Hepatocyte (in vitro differentiated cells): ENCODE measurements around the gene KCNMB1. TPM values are rescaled to one million over a fixed set of nuclear protein-coding genes. Genes with fewer than 3 reads are reported as not detected.

Experiments used
- DNase-seq: peaks from one replicate; pipeline ENCODE4 v3.0.0-alpha.2; 2016; ENCODE audit warnings: low spot score
- H2AFZ ChIP-seq: fragments of 200-600 bp; sonication (generic); 2 replicates; pipeline ENCODE4 v1.6.0; 2016; ENCODE audit warnings: antibody characterized with exemption, mild to moderate bottlenecking
- H3K27ac ChIP-seq: fragments of 200-600 bp; sonication (generic); 2 replicates; pipeline ENCODE4 v1.5.1; 2016; ENCODE audit warnings: mild to moderate bottlenecking
- H3K27me3 ChIP-seq: fragments of 200-600 bp; sonication (generic); 2 replicates; pipeline ENCODE4 v1.6.1; 2016
- H3K36me3 ChIP-seq: fragments of 200-600 bp; sonication (generic); replicated peaks from 2 replicates; pipeline ENCODE4 v1.5.1; 2016; ENCODE audit warnings: low read depth; ENCODE audit not compliant: insufficient read depth
- H3K4me1 ChIP-seq: fragments of 200-600 bp; sonication (generic); 2 replicates; pipeline ENCODE4 v1.5.1; 2016; ENCODE audit warnings: mild to moderate bottlenecking, moderate library complexity; ENCODE audit not compliant: insufficient read depth
- H3K4me2 ChIP-seq: fragments of 200-600 bp; sonication (generic); 2 replicates; pipeline ENCODE4 v1.6.0; 2016
- H3K4me3 ChIP-seq: fragments of 200-600 bp; sonication (generic); 2 replicates; pipeline ENCODE4 v1.5.1; 2016; ENCODE audit warnings: mild to moderate bottlenecking
- H3K79me2 ChIP-seq: fragments of 200-600 bp; sonication (generic); 2 replicates; pipeline ENCODE4 v1.6.0; 2017; ENCODE audit warnings: mild to moderate bottlenecking
- H3K9me2 ChIP-seq: fragments of 200-600 bp; sonication (generic); replicated peaks from 2 replicates; pipeline ENCODE4 v1.6.0; 2017; ENCODE audit warnings: mild to moderate bottlenecking; ENCODE audit not compliant: insufficient read depth
- H3K9me3 ChIP-seq: fragments of 200-600 bp; sonication (generic); 2 replicates; pipeline ENCODE4 v1.5.1; 2016; ENCODE audit warnings: low read depth, mild to moderate bottlenecking
- H4K20me1 ChIP-seq: fragments of 200-600 bp; sonication (generic); 2 replicates; pipeline ENCODE4 v1.6.0; 2016; ENCODE audit warnings: mild to moderate bottlenecking; ENCODE audit not compliant: insufficient read depth, poor library complexity, severe bottlenecking
- EZH2 ChIP-seq: fragments of 200-600 bp; sonication (generic); IDR thresholded peaks from 2 replicates; pipeline ENCODE4 v1.6.1; 2016; ENCODE audit warnings: antibody characterized with exemption, mild to moderate bottlenecking, borderline replicate concordance
- EZH2phosphoT487 ChIP-seq: fragments of 200-600 bp; sonication (generic); IDR thresholded peaks from one replicate; pipeline ENCODE4 v1.6.1; 2018; ENCODE audit warnings: antibody characterized with exemption, mild to moderate bottlenecking, low read depth, moderate library complexity; ENCODE audit not compliant: unreplicated experiment, severe bottlenecking
- WGBS: methylation state at CpG from one replicate; pipeline ENCODE4 v1.1.6; 2016; ENCODE audit warnings: low lambda C conversion rate; ENCODE audit errors: missing lambda C conversion rate; 5-methylcytosine and 5-hydroxymethylcytosine counted together
- polyA plus RNA-seq: library from polyadenylated mRNA; unstranded; fragments of >200 nt; fragmentation: Nextera tagmentation; extraction: Ambion mirVana; gene quantifications from 2 replicates; pipeline ENCODE4 v1.2.1, GENCODE V29; 2016
- total RNA-seq: library from RNA; depleted of rRNA; stranded (reverse); fragments of >200 nt; gene quantifications from 2 replicates; pipeline ENCODE4 v1.2.3, GENCODE V29; 2014
- TF ChIP-seq, protein P1 (sequence below): fragments of 200-600 bp; sonication (generic); IDR thresholded peaks from 2 replicates; pipeline ENCODE4 v1.5.1; 2016; ENCODE audit warnings: antibody characterized with exemption, mild to moderate bottlenecking; ENCODE audit not compliant: poor library complexity

The KCNMB1 gene
- total RNA-seq (0.07 and 0.36 TPM in 2 replicates), polyA plus RNA-seq (0.18 and 0.19 TPM in 2 replicates)

DNA sequence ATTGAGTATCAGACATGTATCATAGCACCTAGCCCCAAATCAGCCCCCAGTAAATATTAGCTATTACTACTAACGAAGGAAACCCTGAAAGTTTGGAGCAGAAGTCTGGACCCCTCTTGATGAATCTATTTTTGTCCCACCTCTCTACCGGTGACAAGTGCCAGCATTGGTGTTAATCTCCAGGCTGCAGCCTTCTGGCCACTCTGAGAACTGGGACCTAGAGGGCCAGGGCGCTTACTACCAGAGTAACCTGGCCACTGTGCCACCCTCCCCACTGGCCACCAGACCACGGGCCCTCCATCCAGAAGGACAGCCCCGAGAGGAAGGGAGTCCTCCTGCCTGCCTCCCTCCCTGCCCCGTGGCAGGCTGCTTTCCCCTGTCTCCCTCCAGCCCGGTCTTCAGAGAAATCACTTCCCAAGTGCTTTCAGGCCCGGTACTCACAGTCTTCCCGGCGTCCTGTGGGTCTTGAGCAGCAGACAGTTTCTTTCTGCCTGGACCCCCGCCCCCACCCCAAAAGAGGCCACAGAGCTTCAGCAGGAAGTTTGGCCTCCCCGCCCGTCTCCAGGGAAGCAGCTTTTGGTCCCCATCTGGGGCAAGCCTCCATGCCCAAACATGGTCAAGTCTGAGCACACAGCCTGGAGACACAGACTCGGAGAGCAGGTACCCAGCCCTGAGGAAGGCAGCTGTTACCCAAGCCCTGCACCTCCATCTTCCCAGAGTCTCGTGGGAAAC, at the start of gene KCNMB1:
TSS of gene KCNMB1 (minus strand) at position 550 of the 732 bp plus-strand sequence. CDS start 3,920 bp downstream, outside the sequence.
- no peaks in the 10 kb centered on the region for H3K9me2 ChIP-seq
- no peaks in the 10 kb centered on the region for H3K79me2 ChIP-seq
- H4K20me1 ChIP-seq: no peaks in the 10 kb centered on the region
- H3K4me3 ChIP-seq: no peak within 1 kb of the TSS
- H3K4me1 ChIP-seq: no peaks in the 10 kb centered on the region
- 76% methylated on average over 14 of the region's 15 CpGs for WGBS
- TF ChIP-seq EZH2: no peak
- TF ChIP-seq, protein P1, sequence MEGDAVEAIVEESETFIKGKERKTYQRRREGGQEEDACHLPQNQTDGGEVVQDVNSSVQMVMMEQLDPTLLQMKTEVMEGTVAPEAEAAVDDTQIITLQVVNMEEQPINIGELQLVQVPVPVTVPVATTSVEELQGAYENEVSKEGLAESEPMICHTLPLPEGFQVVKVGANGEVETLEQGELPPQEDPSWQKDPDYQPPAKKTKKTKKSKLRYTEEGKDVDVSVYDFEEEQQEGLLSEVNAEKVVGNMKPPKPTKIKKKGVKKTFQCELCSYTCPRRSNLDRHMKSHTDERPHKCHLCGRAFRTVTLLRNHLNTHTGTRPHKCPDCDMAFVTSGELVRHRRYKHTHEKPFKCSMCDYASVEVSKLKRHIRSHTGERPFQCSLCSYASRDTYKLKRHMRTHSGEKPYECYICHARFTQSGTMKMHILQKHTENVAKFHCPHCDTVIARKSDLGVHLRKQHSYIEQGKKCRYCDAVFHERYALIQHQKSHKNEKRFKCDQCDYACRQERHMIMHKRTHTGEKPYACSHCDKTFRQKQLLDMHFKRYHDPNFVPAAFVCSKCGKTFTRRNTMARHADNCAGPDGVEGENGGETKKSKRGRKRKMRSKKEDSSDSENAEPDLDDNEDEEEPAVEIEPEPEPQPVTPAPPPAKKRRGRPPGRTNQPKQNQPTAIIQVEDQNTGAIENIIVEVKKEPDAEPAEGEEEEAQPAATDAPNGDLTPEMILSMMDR: no peak
- TF ChIP-seq EZH2phosphoT487: no peak
- no peaks in the 10 kb centered on the region for H3K36me3 ChIP-seq
- no peak within 1 kb of the TSS for H3K27ac ChIP-seq
- peaks cover 8% of the 10 kb centered on the region for H3K27me3 ChIP-seq
- no peak within 1 kb of the TSS for H2AFZ ChIP-seq
- no peaks in the 10 kb centered on the region for H3K9me3 ChIP-seq
- H3K4me2 ChIP-seq: no peak within 1 kb of the TSS
- no peak for DNase-seq

- TF ChIP-seq EZH2: no peak
- TF ChIP-seq, protein P1: no peak
- TF ChIP-seq EZH2phosphoT487: no peak
- Histone ChIP-seq H3K36me3 (no peaks in the 10 kb centered on the region), H3K27me3 (no peaks in the 10 kb centered on the region), H3K27ac (no peak overlapping the region), H2AFZ (no peak overlapping the region), H4K20me1 (no peaks in the 10 kb centered on the region), H3K4me1 (no peaks in the 10 kb centered on the region), H3K4me3 (no peak overlapping the region), H3K79me2 (no peaks in the 10 kb centered on the region), H3K9me2 (no peaks in the 10 kb centered on the region), H3K4me2 (no peak overlapping the region), H3K9me3 (no peaks in the 10 kb centered on the region)
- 91% methylated on average over 8 of the region's 8 CpGs for WGBS
- DNase-seq: no peak
These were observed 49.4 kb upstream of the KCNMB1 start for GRCh38 chr5:170438581-170438980.

GRCh38 chr5:170437621-170438375, 48.6 kb upstream of the KCNMB1 start:
- 89% methylated on average over 12 of the region's 12 CpGs for WGBS
- Histone ChIP-seq H3K4me1 (no peaks in the 10 kb centered on the region), H3K9me2 (no peaks in the 10 kb centered on the region), H3K4me2 (no peak overlapping the region), H3K36me3 (no peaks in the 10 kb centered on the region), H3K27me3 (no peaks in the 10 kb centered on the region), H3K9me3 (no peaks in the 10 kb centered on the region), H3K27ac (no peak overlapping the region), H3K4me3 (no peak overlapping the region), H2AFZ (no peak overlapping the region), H3K79me2 (no peaks in the 10 kb centered on the region), H4K20me1 (no peaks in the 10 kb centered on the region)
- TF ChIP-seq, protein P1: no peak
- no peak for TF ChIP-seq EZH2phosphoT487
- no peak for TF ChIP-seq EZH2
- DNase-seq: no peak
